Suprapubic skin (tissue), 4 donors: ENCODE measurements around the gene FLT1. TPM values are rescaled to one million over a fixed set of nuclear protein-coding genes. Genes with fewer than 3 reads are reported as not detected.

Source experiments
- DNase-seq, 2 donors: peaks; one replicate each; pipeline ENCODE4 v3.0.0-alpha.2; 2019; ENCODE audit warnings: low spot score in 2 of 2
- H3K27ac ChIP-seq: fragments of 200-600 bp; sonication (generic); one replicate; pipeline ENCODE4 v1.5.1; 2019
- H3K27me3 ChIP-seq: fragments of 200-600 bp; sonication (generic); one replicate; pipeline ENCODE4 v1.5.1; 2019
- H3K36me3 ChIP-seq: fragments of 200-600 bp; sonication (generic); one replicate; pipeline ENCODE4 v1.5.1; 2019
- H3K4me1 ChIP-seq: fragments of 200-600 bp; sonication (generic); one replicate; pipeline ENCODE4 v1.5.1; 2019
- H3K4me3 ChIP-seq: fragments of 200-600 bp; sonication (generic); one replicate; pipeline ENCODE4 v1.5.1; 2019; ENCODE audit warnings: mild to moderate bottlenecking
- H3K9me3 ChIP-seq: fragments of 200-600 bp; sonication (generic); one replicate; pipeline ENCODE4 v1.5.1; 2019
- CTCF ChIP-seq, 2 donors: fragments of 200-600 bp in 1 of 2; fragments of 450-650 bp in 1 of 2; sonication (generic) in 1 of 2; IDR thresholded peaks; one replicate each; pipeline ENCODE4 v1.5.1; 2016 to 2019; ENCODE audit warnings: antibody characterized with exemption in 2 of 2, mild to moderate bottlenecking in 1 of 2, moderate library complexity in 1 of 2
- EP300 ChIP-seq: sonication (generic); formaldehyde crosslinking; IDR thresholded peaks from one replicate; pipeline ENCODE4 v1.6.1; 2017; ENCODE audit warnings: antibody characterized with exemption
- POLR2A ChIP-seq, 2 donors: fragments of 450-650 bp; IDR thresholded peaks; one replicate each; pipeline ENCODE4 v1.6.1; 2017; ENCODE audit warnings: antibody characterized with exemption in 2 of 2, mild to moderate bottlenecking in 2 of 2, moderate library complexity in 2 of 2
- POLR2AphosphoS5 ChIP-seq, 3 donors: sonication (generic); formaldehyde crosslinking; IDR thresholded peaks; one replicate each; pipeline ENCODE4 v1.6.1; 2017; ENCODE audit warnings: antibody characterized with exemption in 3 of 3
- WGBS: methylation state at CpG from one replicate; pipeline ENCODE4 v1.1.5; 2018; 5-methylcytosine and 5-hydroxymethylcytosine counted together
- total RNA-seq, 4 donors: library from RNA; depleted of rRNA; stranded (reverse); fragments of >200 nt; gene quantifications; one replicate each; pipeline ENCODE4 v1.1.0, GENCODE V29; 2016

Gene FLT1
- total RNA-seq, 4 donors from 2014 or later = 3.8 to 14.2 (median 6.8) TPM

GRCh38 chr13:28476919-28477708 is 17.8 kb downstream of the FLT1 start:
- no peak for TF ChIP-seq CTCF (IDR thresholded peaks at IDR 0.05)
- TF ChIP-seq POLR2AphosphoS5 (IDR thresholded peaks at IDR 0.05) = no peak
- TF ChIP-seq EP300 = no peak
- TF ChIP-seq POLR2A (IDR thresholded peaks at IDR 0.05) = no peak

GRCh38 chr13:28475916-28476725 is 18.8 kb downstream of the FLT1 start:
- DNase-seq = no peak
- WGBS = 53% methylated on average over 7 of the region's 7 CpGs
- H3K27ac ChIP-seq = no peak overlapping the region

More at GRCh38 chr13:28476919-28477708, 17.8 kb downstream of the FLT1 start:
- Histone ChIP-seq H3K27me3 (peaks cover 8% of the 10 kb centered on the region), H3K9me3 (no peaks in the 10 kb centered on the region), H3K4me3 (no peak overlapping the region), H3K4me1 (peaks cover 6% of the 10 kb centered on the region), H3K27ac (no peak overlapping the region), H3K36me3 (no peaks in the 10 kb centered on the region)
- DNase-seq = no peak
- WGBS = 71% methylated on average over 11 of the region's 11 CpGs

GRCh38 chr13:28474491-28475134 is 20.3 kb downstream of the FLT1 start:
- no peak for DNase-seq

More at GRCh38 chr13:28475916-28476725, 18.8 kb downstream of the FLT1 start:
- TF ChIP-seq CTCF (IDR thresholded peaks at IDR 0.05) = no peak
- no peak for TF ChIP-seq POLR2AphosphoS5 (IDR thresholded peaks at IDR 0.05)
- TF ChIP-seq POLR2A (IDR thresholded peaks at IDR 0.05) = no peak
- TF ChIP-seq EP300 = no peak
- Histone ChIP-seq H3K27me3 (peaks cover 4% of the 10 kb centered on the region), H3K9me3 (no peaks in the 10 kb centered on the region), H3K36me3 (no peaks in the 10 kb centered on the region), H3K4me1 (peaks cover 6% of the 10 kb centered on the region), H3K4me3 (no peak overlapping the region)

GRCh38 chr13:28473044-28473443 is 21.9 kb downstream of the FLT1 start:
- TF ChIP-seq EP300 (no peak), CTCF (IDR thresholded peaks at IDR 0.05) (no peak), POLR2A (IDR thresholded peaks at IDR 0.05) (no peak), POLR2AphosphoS5 (IDR thresholded peaks at IDR 0.05) (no peak)

More at GRCh38 chr13:28474491-28475134, 20.3 kb downstream of the FLT1 start:
- H3K36me3 ChIP-seq = no peaks in the 10 kb centered on the region
- TF ChIP-seq EP300 = no peak
- TF ChIP-seq POLR2A (IDR thresholded peaks at IDR 0.05) = no peak
- TF ChIP-seq POLR2AphosphoS5 (IDR thresholded peaks at IDR 0.05) = no peak
- WGBS = 97% methylated on average over 1 of the region's 1 CpG
- H3K27ac ChIP-seq = no peak overlapping the region
- H3K9me3 ChIP-seq = no peaks in the 10 kb centered on the region
- no peak overlapping the region for H3K4me3 ChIP-seq
- H3K4me1 ChIP-seq = peaks cover 6% of the 10 kb centered on the region
- peaks cover 2% of the 10 kb centered on the region for H3K27me3 ChIP-seq

GRCh38 chr13:28471421-28471820 is 23.5 kb downstream of the FLT1 start:
- H3K27me3 ChIP-seq = peaks cover 2% of the 10 kb centered on the region
- no peak overlapping the region for H3K4me3 ChIP-seq
- no peak for DNase-seq
- 67% methylated on average over 2 of the region's 2 CpGs for WGBS
- H3K36me3 ChIP-seq = no peaks in the 10 kb centered on the region
- no peak overlapping the region for H3K27ac ChIP-seq
- TF ChIP-seq POLR2A (IDR thresholded peaks at IDR 0.05) (no peak), CTCF (IDR thresholded peaks at IDR 0.05) (no peak), POLR2AphosphoS5 (IDR thresholded peaks at IDR 0.05) (no peak), EP300 (no peak)
- H3K4me1 ChIP-seq = peaks cover 6% of the 10 kb centered on the region
- H3K9me3 ChIP-seq = no peaks in the 10 kb centered on the region

More at GRCh38 chr13:28473044-28473443, 21.9 kb downstream of the FLT1 start:
- peaks cover 2% of the 10 kb centered on the region for H3K27me3 ChIP-seq
- no peak overlapping the region for H3K4me3 ChIP-seq
- peaks cover 6% of the 10 kb centered on the region for H3K4me1 ChIP-seq
- 91% methylated on average over 7 of the region's 7 CpGs for WGBS
- DNase-seq = no peak
- no peaks in the 10 kb centered on the region for H3K36me3 ChIP-seq
- no peak overlapping the region for H3K27ac ChIP-seq
- H3K9me3 ChIP-seq = no peaks in the 10 kb centered on the region
